ENCODE measurements around the gene ATP4A. TPM values are rescaled to one million over a fixed set of nuclear protein-coding genes. Genes with fewer than 3 reads are reported as not detected.

Gene ATP4A
- total RNA-seq, 4 donors from 2014 or later = 0.18 TPM; not detected in 3

DNA sequence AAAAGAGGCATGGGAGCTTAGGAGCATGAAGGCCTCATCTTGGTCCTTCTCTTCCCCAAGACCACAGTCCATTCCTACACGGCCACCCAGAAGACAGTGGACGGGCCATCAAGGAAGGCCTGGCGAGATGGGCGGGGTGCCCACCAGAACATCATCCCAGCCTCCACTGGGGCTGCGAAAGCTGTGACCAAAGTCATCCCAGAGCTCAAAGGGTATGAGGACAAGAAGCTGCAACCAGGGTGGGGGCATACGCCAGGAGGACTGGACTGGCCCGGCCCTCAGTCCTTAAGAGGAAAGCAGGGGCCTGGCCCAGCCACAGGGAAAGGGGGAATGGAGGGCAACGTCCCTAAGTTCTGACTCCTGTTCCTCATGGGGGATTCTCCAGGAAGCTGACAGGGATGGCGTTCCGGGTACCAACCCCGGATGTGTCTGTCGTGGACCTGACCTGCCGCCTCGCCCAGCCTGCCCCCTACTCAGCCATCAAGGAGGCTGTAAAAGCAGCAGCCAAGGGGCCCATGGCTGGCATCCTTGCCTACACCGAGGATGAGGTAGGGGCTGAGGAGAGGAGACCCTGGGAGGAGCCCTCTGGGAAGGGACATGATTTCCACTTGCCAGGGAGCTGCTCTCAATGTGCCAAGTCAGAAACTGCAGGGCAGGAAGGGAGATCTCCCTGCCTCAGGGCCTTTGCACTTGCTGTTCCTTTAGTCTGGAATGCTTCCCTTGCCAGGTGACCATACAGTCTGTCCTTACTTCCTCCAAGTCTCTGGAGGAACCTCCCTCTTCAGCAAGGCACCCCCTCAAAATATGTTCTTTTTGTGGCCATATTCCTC, 20.0 kb downstream of the ATP4A start:
- TF ChIP-seq POLR2A (IDR thresholded peaks at IDR 0.05) (no peak), CTCF (IDR thresholded peaks at IDR 0.05) (no peak)
- peaks cover 18 to 38% (median 19%) of the 10 kb centered on the region in 3 donors for H3K4me1 ChIP-seq
- H3K4me3 ChIP-seq = no peak overlapping the region
- DNase-seq = no peak
- H3K27me3 ChIP-seq = no peaks in the 10 kb centered on the region
- no peaks in the 10 kb centered on the region for H3K9me3 ChIP-seq
- no peak overlapping the region for H3K27ac ChIP-seq
- H3K36me3 ChIP-seq = peaks cover 0 to 32% (median 0%) of the 10 kb centered on the region in 3 donors
- 60 to 96% methylated on average over 1 to 7 of the region's 15 CpGs for WGBS, 2 donors
- intact Hi-C loops (cut with DNase I) = loop anchor here (10.0 kb wide), 1 partner anchor 171 kb away; the partner anchor contains the start of gene KMT2B

GRCh38 chr19:35542209-35542608, 21.2 kb downstream of the ATP4A start:
- 90 to 93% methylated on average over 5 to 9 of the region's 11 CpGs for WGBS, 2 donors
- H3K4me3 ChIP-seq = no peak overlapping the region
- H3K4me1 ChIP-seq = peaks cover 18 to 27% (median 19%) of the 10 kb centered on the region in 3 donors
- H3K27me3 ChIP-seq = no peaks in the 10 kb centered on the region
- no peak overlapping the region for H3K27ac ChIP-seq
- TF ChIP-seq POLR2A (IDR thresholded peaks at IDR 0.05) (no peak), CTCF (IDR thresholded peaks at IDR 0.05) (no peak)
- H3K9me3 ChIP-seq = no peaks in the 10 kb centered on the region
- no peak for DNase-seq
- intact Hi-C loops (cut with DNase I) = loop anchor here (10.0 kb wide), 1 partner anchor 173 kb away; the partner anchor contains the start of gene KMT2B
- H3K36me3 ChIP-seq = peaks cover 0 to 19% (median 0%) of the 10 kb centered on the region in 3 donors

GRCh38 chr19:35540356-35540927, 23.0 kb downstream of the ATP4A start:
- DNase-seq = no peak
- TF ChIP-seq POLR2A (IDR thresholded peaks at IDR 0.05) = no peak
- no peak for TF ChIP-seq CTCF (IDR thresholded peaks at IDR 0.05)
- Histone ChIP-seq H3K4me1 (peaks cover 7 to 12% (median 9%) of the 10 kb centered on the region in 3 donors), H3K9me3 (no peaks in the 10 kb centered on the region), H3K27me3 (peaks cover 0 to 7% (median 0%) of the 10 kb centered on the region in 4 donors), H3K27ac (no peak overlapping the region), H3K36me3 (peaks cover 0 to 14% (median 0%) of the 10 kb centered on the region in 3 donors), H3K4me3 (no peak overlapping the region)
- WGBS, 2 donors = 74% methylated on average over 5 to 6 of the region's 7 CpGs
- intact Hi-C loops (cut with DNase I) = loop anchor here (10.0 kb wide), 1 partner anchor 174 kb away; the partner anchor contains the start of gene KMT2B

GRCh38 chr19:35539850-35540249, 23.6 kb downstream of the ATP4A start:
- intact Hi-C loops (cut with DNase I) = loop anchor here (10.0 kb wide), 1 partner anchor 175 kb away; the partner anchor contains the start of gene KMT2B

GRCh38 chr19:35539314-35539713, 24.1 kb downstream of the ATP4A start:
- DNase-seq = no peak
- Histone ChIP-seq H3K4me3 (no peak overlapping the region), H3K9me3 (no peaks in the 10 kb centered on the region), H3K4me1 (peaks cover 4 to 6% (median 4%) of the 10 kb centered on the region in 3 donors), H3K27me3 (peaks cover 0 to 18% (median 0%) of the 10 kb centered on the region in 4 donors), H3K27ac (no peak overlapping the region), H3K36me3 (peaks cover 0 to 14% (median 0%) of the 10 kb centered on the region in 3 donors)
- intact Hi-C loops (cut with DNase I) = no loop called here
- WGBS, 2 donors = 65 to 74% methylated on average over 6 of the region's 6 CpGs
- no peak for TF ChIP-seq POLR2A (IDR thresholded peaks at IDR 0.05)
- no peak for TF ChIP-seq CTCF (IDR thresholded peaks at IDR 0.05)

More at GRCh38 chr19:35539850-35540249, 23.6 kb downstream of the ATP4A start:
- H3K9me3 ChIP-seq = no peaks in the 10 kb centered on the region
- H3K36me3 ChIP-seq = peaks cover 0 to 14% (median 0%) of the 10 kb centered on the region in 3 donors
- no peak for DNase-seq
- peaks cover 7 to 10% (median 9%) of the 10 kb centered on the region in 3 donors for H3K4me1 ChIP-seq
- no peak overlapping the region for H3K4me3 ChIP-seq
- H3K27ac ChIP-seq = no peak overlapping the region
- no peak for TF ChIP-seq POLR2A (IDR thresholded peaks at IDR 0.05)
- peaks cover 0 to 13% (median 0%) of the 10 kb centered on the region in 4 donors for H3K27me3 ChIP-seq
- 93 to 96% methylated on average over 8 to 11 of the region's 12 CpGs for WGBS, 2 donors
